ENCODE measurements around the gene CLNK. TPM values are rescaled to one million over a fixed set of nuclear protein-coding genes. Genes with fewer than 3 reads are reported as not detected.

CLNK gene
- total and polyA plus RNA-seq, 12 donors, result 0.15 to 0.62 TPM; not detected in 10

- ATAC-seq (no peak), DNase-seq (no peak)
- WGBS, 2 donors, result 85 to 86% methylated on average over 5 of the region's 5 CpGs
- H3K27ac ChIP-seq, result no peak overlapping the region
- peaks cover 0 to 4% (median 0%) of the 10 kb centered on the region in 7 donors for H3K27me3 ChIP-seq
- no peaks in the 10 kb centered on the region for H3K9me3 ChIP-seq
- TF ChIP-seq CTCF (IDR thresholded peaks at IDR 0.05), result no peak
- H3K36me3 ChIP-seq, result no peaks in the 10 kb centered on the region
- intact Hi-C loops (cut with DNase I), result no loop called here
- no peaks in the 10 kb centered on the region for H3K4me1 ChIP-seq
- no peak overlapping the region for H3K4me3 ChIP-seq
Measured at GRCh38 chr4:10480616-10481015, 204.0 kb downstream of the CLNK start.

- ATAC-seq (no peak), DNase-seq (no peak)
- no peaks in the 10 kb centered on the region for H3K4me1 ChIP-seq
- H3K4me3 ChIP-seq, result no peak overlapping the region
- no peaks in the 10 kb centered on the region for H3K9me3 ChIP-seq
- H3K36me3 ChIP-seq, result no peaks in the 10 kb centered on the region
- intact Hi-C loops (cut with DNase I), result no loop called here
- TF ChIP-seq CTCF (IDR thresholded peaks at IDR 0.05), result no peak
- peaks cover 0 to 4% (median 0%) of the 10 kb centered on the region in 7 donors for H3K27me3 ChIP-seq
- no peak overlapping the region for H3K27ac ChIP-seq
Measured at GRCh38 chr4:10478621-10479020, 205.9 kb downstream of the CLNK start.

- H3K36me3 ChIP-seq, result no peaks in the 10 kb centered on the region
- no peaks in the 10 kb centered on the region for H3K4me1 ChIP-seq
- no peak for ATAC-seq
- no peak for DNase-seq
- 86 to 90% methylated on average over 5 of the region's 5 CpGs for WGBS, 2 donors
- no peak for TF ChIP-seq CTCF (IDR thresholded peaks at IDR 0.05)
- H3K4me3 ChIP-seq, result no peak overlapping the region
- intact Hi-C loops (cut with DNase I), result no loop called here
- H3K9me3 ChIP-seq, result no peaks in the 10 kb centered on the region
- H3K27me3 ChIP-seq, result peaks cover 0 to 6% (median 2%) of the 10 kb centered on the region in 7 donors
- no peak overlapping the region for H3K27ac ChIP-seq
Measured at GRCh38 chr4:10470505-10470904, 214.1 kb downstream of the CLNK start.

- Histone ChIP-seq H3K9me3 (no peaks in the 10 kb centered on the region), H3K4me3 (no peak overlapping the region), H3K27me3 (peaks cover 3 to 46% (median 33%) of the 10 kb centered on the region in 7 donors), H3K27ac (no peak overlapping the region), H3K4me1 (peaks cover 0 to 7% (median 6%) of the 10 kb centered on the region in 9 donors), H3K36me3 (no peaks in the 10 kb centered on the region)
- ATAC-seq (no peak), DNase-seq (no peak)
- WGBS, 2 donors, result 82 to 93% methylated on average over 5 of the region's 5 CpGs
- intact Hi-C loops (cut with DNase I), result loop anchor here in 3 of 10 donors (10.0 kb wide), 3 partner anchors 69 to 89 kb away; no protein-coding TSS in a partner anchor
- no peak for TF ChIP-seq CTCF (IDR thresholded peaks at IDR 0.05)
Measured at GRCh38 chr4:10466161-10466560, 218.4 kb downstream of the CLNK start.
